ENCODE results near the gene B4GALNT3. TPM values are rescaled to one million over a fixed set of nuclear protein-coding genes. Genes with fewer than 3 reads are reported as not detected.

The B4GALNT3 gene
- total RNA-seq, 1 donor from 2014 or later, result 32.5 TPM

- Mint-ChIP-seq H3K4me1 (ENCODE audit: unreplicated experiment) (peaks cover 1% of the 10 kb centered on the region), H3K9me3 (no peaks in the 10 kb centered on the region), H3K4me3 (no peak overlapping the region), H3K36me3 (peaks cover 10% of the 10 kb centered on the region), H3K27ac (no peak overlapping the region), H3K27me3 (peaks cover 15% of the 10 kb centered on the region)
- DNase-seq (ENCODE audit: extremely low spot score, unreplicated experiment), result no peak
- TF ChIP-seq CTCF (conservative IDR thresholded peaks at IDR 0.05), result no peak
Measured at GRCh38 chr12:470133-470532, 10.4 kb downstream of the B4GALNT3 start.

GRCh38 chr12:473198-473597 is 13.5 kb downstream of the B4GALNT3 start:
- DNase-seq (ENCODE audit: extremely low spot score, unreplicated experiment), result no peak

GRCh38 chr12:473863-474577 is 14.3 kb downstream of the B4GALNT3 start:
- H3K9me3 Mint-ChIP-seq, result no peaks in the 10 kb centered on the region
- H3K36me3 Mint-ChIP-seq, result peaks cover 16% of the 10 kb centered on the region
- no peak for TF ChIP-seq CTCF (conservative IDR thresholded peaks at IDR 0.05)
- peak overlapping the region; percentile 8 for H3K27ac Mint-ChIP-seq
- peaks cover 9% of the 10 kb centered on the region for H3K27me3 Mint-ChIP-seq
- no peaks in the 10 kb centered on the region for H3K4me1 Mint-ChIP-seq (ENCODE audit: unreplicated experiment)
- no peak for DNase-seq (ENCODE audit: extremely low spot score, unreplicated experiment)
- no peak overlapping the region for H3K4me3 Mint-ChIP-seq

More at GRCh38 chr12:473198-473597, 13.5 kb downstream of the B4GALNT3 start:
- H3K9me3 Mint-ChIP-seq, result no peaks in the 10 kb centered on the region
- H3K4me3 Mint-ChIP-seq, result no peak overlapping the region
- TF ChIP-seq CTCF (conservative IDR thresholded peaks at IDR 0.05), result no peak
- H3K27me3 Mint-ChIP-seq, result peaks cover 14% of the 10 kb centered on the region
- H3K36me3 Mint-ChIP-seq, result peaks cover 16% of the 10 kb centered on the region
- H3K27ac Mint-ChIP-seq, result no peak overlapping the region
- H3K4me1 Mint-ChIP-seq (ENCODE audit: unreplicated experiment), result no peaks in the 10 kb centered on the region

GRCh38 chr12:475286-475685 is 15.5 kb downstream of the B4GALNT3 start:
- Mint-ChIP-seq H3K27ac (no peak overlapping the region), H3K4me1 (ENCODE audit: unreplicated experiment) (no peaks in the 10 kb centered on the region), H3K27me3 (peaks cover 5% of the 10 kb centered on the region), H3K36me3 (peaks cover 21% of the 10 kb centered on the region), H3K9me3 (no peaks in the 10 kb centered on the region), H3K4me3 (no peak overlapping the region)
- TF ChIP-seq CTCF (conservative IDR thresholded peaks at IDR 0.05), result no peak
- DNase-seq (ENCODE audit: extremely low spot score, unreplicated experiment), result no peak

GRCh38 chr12:479161-479560 is 19.4 kb downstream of the B4GALNT3 start:
- no peaks in the 10 kb centered on the region for H3K4me1 Mint-ChIP-seq (ENCODE audit: unreplicated experiment)
- no peak overlapping the region for H3K27ac Mint-ChIP-seq
- H3K36me3 Mint-ChIP-seq, result peaks cover 19% of the 10 kb centered on the region
- no peak for DNase-seq (ENCODE audit: extremely low spot score, unreplicated experiment)
- H3K4me3 Mint-ChIP-seq, result no peak overlapping the region
- TF ChIP-seq CTCF (conservative IDR thresholded peaks at IDR 0.05), result no peak
- H3K27me3 Mint-ChIP-seq, result peaks cover under 1% of the 10 kb centered on the region
- no peaks in the 10 kb centered on the region for H3K9me3 Mint-ChIP-seq

Data from type B pancreatic cell (in vitro differentiated cells).